Coronary artery (tissue), 2 donors: ENCODE measurements around the gene SLC25A42.

ENCODE experiments used
- DNase-seq: peaks from one replicate; pipeline ENCODE4 v3.0.0-alpha.2; 2017; ENCODE audit warnings: low spot score
- H3K27ac ChIP-seq, 2 donors: fragments of 200-600 bp; sonication (generic); one replicate each; pipeline ENCODE4 v1.5.1; 2016 to 2019
- H3K4me3 ChIP-seq: fragments of 200-600 bp; sonication (generic); 2 replicates; pipeline ENCODE4 v1.5.1; 2016; ENCODE audit warnings: mild to moderate bottlenecking, moderate library complexity
- CTCF ChIP-seq: fragments of 200-600 bp; sonication (generic); IDR thresholded peaks from one replicate; pipeline ENCODE4 v1.5.1; 2019; ENCODE audit warnings: antibody characterized with exemption

SLC25A42 gene

DNA sequence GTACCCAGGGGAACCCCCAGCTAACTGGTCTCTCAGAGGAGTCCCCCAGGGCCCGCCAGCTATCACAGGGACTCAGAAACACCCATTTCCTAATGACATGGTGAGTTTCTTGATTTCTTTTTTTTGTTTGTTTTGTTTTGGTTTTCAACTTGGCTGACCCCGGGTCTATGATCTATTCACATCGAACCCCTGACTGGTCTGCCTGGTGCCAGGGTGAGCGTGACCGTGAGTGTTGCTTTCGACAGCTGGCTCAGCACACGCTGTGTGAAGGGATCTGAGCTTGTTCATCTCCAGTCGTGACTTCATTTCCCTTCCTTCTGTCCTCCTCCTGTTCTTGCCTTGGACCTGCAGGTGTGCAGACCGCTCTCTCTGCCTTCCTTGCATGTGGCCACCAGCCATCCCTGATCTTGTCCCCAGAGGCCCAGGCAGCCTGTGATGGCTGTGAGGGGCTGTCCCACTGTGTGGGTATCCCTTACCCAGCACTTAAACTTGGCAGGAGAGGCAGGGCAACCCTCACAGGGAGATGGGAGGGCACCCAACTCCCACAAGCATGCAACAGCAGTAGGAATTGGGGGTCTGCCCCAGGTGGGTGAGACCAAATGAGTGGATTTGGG lies 48.3 kb downstream of the SLC25A42 start:
- no peak for TF ChIP-seq CTCF
- DNase-seq = no peak
- Histone ChIP-seq H3K27ac (no peak overlapping the region), H3K4me3 (no peak overlapping the region)

- DNase-seq = no peak
- no peak overlapping the region for H3K4me3 ChIP-seq
- no peak overlapping the region for H3K27ac ChIP-seq
- no peak for TF ChIP-seq CTCF
Measured at GRCh38 chr19:19113040-19113626, 49.3 kb downstream of the SLC25A42 start.

DNA sequence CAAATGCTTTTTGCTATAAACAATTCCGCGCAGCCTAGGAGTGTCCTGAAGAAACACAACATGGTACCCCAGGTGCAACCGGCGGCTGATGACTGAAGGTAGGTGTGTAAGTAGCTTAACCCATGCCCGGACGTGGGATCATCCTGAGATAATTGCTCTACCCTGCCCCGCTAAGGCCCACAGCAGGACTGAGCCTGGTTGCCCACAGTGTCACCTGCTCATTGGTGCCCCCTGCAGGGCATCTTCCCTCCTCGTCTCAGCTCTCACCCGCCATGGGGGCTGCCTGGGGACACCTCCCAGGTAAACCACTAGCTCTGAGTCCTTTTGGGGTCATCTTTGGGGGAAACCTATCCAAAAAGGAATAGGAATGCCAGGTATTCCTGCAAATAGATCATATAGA lies 52.2 kb downstream of the SLC25A42 start:
- no peak for TF ChIP-seq CTCF
- Histone ChIP-seq H3K27ac (no peak overlapping the region), H3K4me3 (no peak overlapping the region)
- no peak for DNase-seq

DNA sequence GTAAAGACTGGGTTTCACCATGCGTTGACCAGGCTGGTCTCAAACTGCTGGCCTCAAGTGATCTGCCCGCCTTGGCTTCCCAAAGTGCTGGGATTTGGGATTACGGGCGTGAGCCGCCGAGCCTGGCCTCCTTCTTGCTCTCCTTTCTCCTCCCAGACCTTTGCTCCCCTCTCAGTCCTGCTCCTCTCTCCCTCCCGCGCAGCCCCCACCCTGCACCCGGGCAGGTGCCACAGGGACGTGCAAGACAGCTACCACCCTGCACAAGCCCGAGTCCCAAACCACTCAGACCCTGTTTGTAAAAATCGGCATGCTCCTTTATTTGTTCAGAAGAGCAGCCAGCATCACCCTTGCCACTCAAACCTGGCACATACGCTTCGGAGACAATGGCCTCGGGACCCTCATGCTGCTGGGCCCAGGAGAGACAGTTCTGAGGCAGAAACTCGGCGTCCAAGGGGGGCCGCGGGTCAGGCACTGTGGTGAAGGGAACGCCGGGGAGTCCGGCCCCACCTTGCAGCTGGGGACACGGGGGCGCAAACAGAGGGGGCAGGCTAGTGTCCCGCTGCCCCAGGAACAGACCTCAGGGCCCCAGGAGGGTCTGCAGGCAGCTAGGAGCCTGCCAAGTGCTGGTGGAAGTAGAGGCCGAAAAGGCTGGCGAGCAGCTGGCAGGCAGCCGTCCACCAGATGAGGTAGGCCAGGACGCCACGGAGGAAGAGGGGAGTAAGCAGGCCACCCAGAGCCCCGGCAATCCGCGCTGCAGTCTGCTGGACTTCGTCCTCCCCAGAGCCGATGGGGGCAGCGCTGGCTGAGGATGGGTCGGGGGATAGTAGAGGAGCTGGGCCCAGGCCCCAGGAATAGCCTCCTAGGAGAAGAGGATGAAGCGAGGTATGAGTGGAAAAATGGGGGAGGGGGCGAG lies 55.8 kb downstream of the SLC25A42 start:
- Histone ChIP-seq H3K4me3 (no peak overlapping the region), H3K27ac (no peak overlapping the region)
- TF ChIP-seq CTCF = no peak
- DNase-seq = no peak

GRCh38 chr19:19120308-19121231 lies 56.8 kb downstream of the SLC25A42 start:
- DNase-seq = no peak
- TF ChIP-seq CTCF = no peak
- Histone ChIP-seq H3K27ac (no peak overlapping the region), H3K4me3 (no peak overlapping the region)

- DNase-seq = no peak
- H3K4me3 ChIP-seq = no peak overlapping the region
- no peak for TF ChIP-seq CTCF
- no peak overlapping the region for H3K27ac ChIP-seq
Measured at GRCh38 chr19:19121371-19121770, 57.6 kb downstream of the SLC25A42 start.
